DMS53 (cell line): ENCODE data around the gene POTEH.
"Not testable (repeated sequence)": the region's sequence is repeated elsewhere in the genome, so short reads cannot be mapped to it uniquely, and the experiment has no call there.

ENCODE experiments used
- DNase-seq: peaks from one replicate; lab custom pipeline; 2025; lab: John Stamatoyannopoulos, UW

POTEH gene

DNA sequence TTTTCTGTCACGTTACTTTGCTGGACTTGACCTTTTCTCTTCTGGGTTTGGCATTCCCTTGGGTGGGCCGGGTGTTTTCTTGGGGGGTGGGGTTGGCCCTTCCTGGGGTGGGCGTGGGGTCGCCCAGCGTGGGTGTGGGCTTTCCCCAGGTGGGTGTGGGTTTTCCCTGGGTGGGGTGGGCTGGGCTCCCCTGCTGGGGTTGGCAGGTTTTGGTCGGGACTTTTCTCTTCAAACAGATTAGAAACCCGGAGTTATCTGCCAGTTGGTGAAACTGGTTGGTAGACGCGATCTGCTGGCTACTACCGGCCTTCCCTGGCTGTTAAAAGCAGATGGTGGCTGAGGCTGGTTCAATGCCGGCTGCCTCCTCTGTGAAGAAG, at the start of gene POTEH:
TSS of gene POTEH (plus strand) at position 278 of the 377 bp plus-strand sequence. CDS start at position 330, 52 bp downstream.
- DNase-seq, result not testable (repeated sequence)

- DNase-seq, result not testable (repeated sequence)
These were observed 47.5 kb upstream of the POTEH start for GRCh38 chr22:15642288-15642861.

DNA sequence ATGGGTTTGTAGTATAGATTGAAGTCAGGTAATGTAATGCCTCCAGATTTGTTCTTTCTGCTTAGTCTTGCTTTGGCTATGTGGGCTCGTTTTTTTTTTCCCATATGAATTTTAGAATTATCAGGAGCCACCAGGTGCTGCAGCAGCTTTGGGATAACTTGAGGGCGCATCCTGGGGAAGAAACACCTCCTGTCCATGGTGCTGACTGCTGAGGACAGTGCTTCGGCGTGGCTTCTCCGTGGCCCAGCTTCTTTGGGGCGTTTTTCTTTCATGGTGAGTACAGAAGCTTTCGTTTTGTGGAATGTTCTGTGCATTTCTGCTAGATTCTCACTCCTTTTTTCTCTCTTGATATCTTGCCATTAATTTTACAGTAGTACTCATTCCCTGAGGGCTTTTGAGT, 37.9 kb upstream of the POTEH start:
- DNase-seq, result not testable (repeated sequence)

DNA sequence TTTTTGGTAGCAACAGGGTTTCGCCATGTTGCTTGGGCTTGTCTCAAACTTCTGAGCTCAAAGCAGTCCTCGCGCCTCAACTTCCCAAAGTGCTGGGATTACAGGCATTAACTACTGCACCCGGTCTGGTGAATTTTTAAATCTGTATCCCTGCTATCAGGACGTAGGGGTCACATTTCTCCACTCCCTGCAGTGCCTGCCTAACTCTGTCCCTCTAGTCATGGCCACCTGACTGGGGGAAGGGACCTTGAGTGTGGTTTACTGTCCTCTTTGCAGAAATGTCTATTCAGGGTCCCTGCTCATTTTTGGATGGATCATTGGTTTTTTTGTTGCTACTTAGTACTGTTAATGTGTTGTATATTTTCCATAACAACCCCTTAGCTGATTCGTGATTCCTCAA, 37.1 kb upstream of the POTEH start:
- DNase-seq, result not testable (repeated sequence)

- not testable (repeated sequence) for DNase-seq
These were observed 36.6 kb upstream of the POTEH start for GRCh38 chr22:15653241-15653640.

DNA sequence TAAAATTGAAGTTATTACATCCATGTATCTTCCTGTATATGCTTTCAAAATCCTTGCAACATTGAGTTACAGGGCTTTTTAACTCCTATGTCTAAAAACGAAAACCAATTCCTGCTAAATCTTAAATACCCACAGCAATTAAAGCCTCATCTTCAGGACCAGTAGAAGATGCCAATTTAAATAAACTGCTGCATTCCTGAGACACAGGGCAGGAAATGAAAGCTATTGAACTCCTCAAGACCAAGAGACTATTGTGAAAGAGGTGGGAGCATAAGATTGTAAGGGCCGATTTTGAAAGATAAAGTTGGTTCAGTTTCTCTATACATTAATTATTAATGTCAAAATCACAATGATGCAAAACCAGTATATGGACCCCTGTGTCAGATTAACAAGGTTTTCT, 28.7 kb upstream of the POTEH start:
- DNase-seq, result not testable (repeated sequence)

DNA sequence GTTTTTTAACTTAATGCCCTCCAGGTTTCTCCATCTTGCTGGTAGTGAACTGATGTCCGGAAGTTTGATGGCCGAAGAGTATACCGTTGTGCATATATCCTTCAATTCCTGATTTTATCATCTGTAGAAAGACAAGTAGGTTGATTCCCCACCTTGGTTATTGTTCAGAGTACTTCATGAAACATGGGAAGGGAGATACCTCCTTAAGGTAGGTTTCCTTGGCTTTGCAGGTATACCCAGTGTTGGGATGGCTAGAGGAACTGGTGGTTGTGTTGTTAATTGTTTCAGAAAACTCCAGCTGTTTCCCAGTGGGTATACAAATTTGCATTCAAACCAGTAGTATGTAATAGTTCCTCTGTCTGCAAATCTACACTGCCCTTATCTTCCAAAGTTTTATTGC, 25.1 kb upstream of the POTEH start:
- not testable (repeated sequence) for DNase-seq

DNA sequence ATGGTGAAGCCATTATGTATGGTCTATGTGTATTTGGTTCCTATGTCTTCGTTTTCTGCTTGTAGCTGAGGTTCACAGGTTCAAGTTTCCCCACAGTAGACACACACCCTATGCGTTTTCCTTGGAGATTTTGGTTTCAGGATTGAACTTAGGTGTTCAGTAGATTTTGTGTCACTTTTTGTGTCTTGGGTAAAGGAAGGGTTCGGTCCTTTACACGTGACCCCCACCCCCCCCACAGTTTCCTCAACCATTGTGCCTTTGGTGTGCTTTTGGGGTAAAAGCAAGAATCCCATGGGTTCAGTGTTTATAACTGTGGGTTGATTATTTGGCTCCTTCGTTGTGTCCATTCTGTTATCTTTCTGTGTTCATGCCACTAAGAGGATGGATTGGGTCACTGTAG, 24.3 kb upstream of the POTEH start:
- DNase-seq, result not testable (repeated sequence)

DNA sequence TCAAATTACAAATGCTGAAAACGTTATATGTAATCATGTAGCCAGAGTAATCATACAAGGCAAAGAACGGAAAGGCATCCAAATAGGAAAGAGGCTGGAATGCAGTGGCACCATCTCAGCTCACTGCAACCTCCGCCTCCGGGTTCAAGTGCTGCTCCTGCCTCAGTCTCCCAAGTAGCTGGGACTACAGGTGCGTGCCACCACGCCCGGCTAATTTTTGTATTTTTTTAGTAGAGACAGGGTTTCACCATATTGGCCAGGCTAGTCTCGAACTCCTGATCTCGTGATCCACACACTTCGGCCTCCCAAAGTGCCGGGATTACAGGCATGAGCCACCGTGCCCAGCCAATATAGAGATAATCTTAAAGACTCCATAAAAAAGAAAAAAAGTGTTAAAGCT, 20.4 kb upstream of the POTEH start:
- DNase-seq, result not testable (repeated sequence)

- not testable (repeated sequence) for DNase-seq
These were observed 10.1 kb upstream of the POTEH start for GRCh38 chr22:15679702-15680101.

GRCh38 chr22:15684115-15684514, 5.7 kb upstream of the POTEH start:
- DNase-seq, result not testable (repeated sequence)

DNA sequence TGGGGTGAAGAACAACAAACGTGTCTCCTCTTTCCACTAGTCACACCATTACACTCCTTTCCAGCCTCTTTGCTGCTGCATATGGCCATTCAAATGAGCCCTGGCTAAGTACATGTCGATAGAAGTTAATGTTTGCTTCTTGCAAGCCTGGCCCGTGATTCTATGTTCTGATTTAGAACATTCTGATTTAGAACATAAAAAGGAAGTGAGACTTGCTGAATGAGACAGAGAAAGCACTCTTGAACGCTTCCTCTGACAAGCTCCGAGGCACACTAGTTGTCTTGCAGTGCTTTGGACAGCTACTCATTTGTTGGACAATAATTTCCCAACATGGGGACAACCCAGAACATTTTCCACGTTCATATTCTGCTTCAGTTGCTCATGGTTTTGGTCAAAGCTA, 5.1 kb upstream of the POTEH start:
- not testable (repeated sequence) for DNase-seq

DNA sequence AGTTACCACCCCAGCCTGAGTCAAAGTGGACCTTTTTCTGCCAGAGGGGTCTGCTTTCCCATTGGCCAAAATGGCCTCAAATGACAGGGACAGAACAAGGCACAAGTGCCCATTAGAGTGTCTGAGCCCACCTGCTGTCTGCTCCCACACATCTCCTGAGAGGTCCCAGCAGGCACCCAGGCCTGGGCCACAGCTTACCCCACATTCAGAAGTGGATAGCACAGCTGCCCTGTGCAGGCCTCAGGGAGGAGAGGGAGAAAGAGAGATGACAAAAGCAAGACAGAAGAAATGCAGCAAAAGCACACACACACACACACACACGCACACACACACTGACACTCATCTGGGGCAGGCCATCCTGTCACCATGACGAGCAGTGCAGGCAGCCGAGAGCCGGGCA, 4.2 kb upstream of the POTEH start:
- DNase-seq, result not testable (repeated sequence)

DNA sequence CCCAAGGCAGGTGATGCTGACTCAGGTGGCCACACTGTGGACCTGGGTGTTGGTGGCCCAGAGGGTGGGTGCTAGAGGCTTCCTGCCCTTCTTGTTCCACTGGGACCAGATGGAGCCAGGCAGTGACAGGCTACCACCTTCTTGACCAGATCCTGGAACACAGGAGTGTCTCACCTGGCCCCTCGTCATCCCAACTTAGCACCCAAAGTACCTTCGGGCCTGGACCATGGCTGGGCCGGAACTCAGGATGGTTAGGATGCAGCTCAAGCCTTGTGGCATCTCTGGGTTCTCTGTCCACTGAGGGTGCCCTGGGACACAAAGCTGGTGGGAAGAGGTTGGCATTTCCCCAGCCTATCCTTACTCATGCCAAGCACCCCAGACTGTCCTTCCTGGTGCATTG, 2.7 kb upstream of the POTEH start:
- DNase-seq, result not testable (repeated sequence)

- DNase-seq, result not testable (repeated sequence)
These were observed 2.1 kb upstream of the POTEH start for GRCh38 chr22:15687676-15688075.

DNA sequence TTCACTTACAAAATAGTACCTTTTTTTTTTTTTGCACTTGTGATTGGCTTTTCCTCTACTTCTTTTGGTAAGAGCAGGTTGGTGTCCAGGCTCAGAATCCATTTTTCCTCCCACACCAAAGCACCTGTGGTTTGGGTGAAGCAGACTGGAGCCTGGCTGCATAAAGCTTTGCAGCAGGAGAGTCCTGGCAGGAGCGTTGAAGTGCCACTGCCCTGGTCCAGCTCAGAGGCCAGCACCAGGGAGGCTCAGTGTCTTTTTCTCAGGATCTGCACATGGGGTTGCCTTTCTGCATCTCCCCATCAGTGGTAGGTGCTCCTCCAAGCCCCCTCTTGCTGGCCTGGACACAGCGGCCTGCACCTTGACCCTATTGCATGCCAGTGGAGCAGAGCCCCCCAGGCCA, 1.7 kb upstream of the POTEH start:
- not testable (repeated sequence) for DNase-seq

DNA sequence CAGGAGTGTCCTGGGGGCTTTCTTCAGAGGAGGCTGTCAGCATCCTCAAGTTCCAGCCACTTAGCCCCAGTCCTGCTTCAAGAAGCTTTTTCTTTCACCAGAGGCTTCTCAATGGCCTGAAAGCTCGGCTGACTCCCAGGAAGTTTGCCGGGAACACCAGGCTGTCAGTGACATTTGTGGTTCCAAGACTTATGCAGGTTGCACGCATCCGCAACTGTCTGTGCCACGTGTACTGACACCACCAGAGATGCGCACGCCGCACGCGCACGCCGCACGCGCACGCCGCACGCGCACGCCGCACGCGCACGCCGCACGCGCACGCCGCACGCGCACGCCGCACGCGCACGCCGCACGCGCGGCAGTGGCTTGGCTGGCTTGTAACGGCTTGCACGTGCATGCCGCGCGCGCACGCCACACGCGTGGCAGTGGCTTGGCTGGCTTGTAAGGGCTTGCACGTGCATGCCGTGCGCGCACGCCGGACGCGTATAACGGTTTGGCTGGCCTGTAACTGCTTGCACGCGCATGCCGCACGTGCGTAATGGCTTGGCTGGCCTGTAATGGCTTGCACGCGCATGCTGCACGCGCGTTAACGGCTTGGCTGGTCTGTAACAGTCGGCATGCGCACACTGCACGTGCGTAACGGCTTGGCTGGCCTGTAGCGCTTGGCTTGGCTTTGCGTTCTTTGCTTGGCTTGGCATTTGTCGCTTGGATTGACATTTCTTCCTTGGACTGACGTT, 646 bp upstream of the POTEH start:
- not testable (repeated sequence) for DNase-seq

- not testable (repeated sequence) for DNase-seq
These were observed 23.8 kb downstream of the POTEH start for GRCh38 chr22:15713600-15713999.

DNA sequence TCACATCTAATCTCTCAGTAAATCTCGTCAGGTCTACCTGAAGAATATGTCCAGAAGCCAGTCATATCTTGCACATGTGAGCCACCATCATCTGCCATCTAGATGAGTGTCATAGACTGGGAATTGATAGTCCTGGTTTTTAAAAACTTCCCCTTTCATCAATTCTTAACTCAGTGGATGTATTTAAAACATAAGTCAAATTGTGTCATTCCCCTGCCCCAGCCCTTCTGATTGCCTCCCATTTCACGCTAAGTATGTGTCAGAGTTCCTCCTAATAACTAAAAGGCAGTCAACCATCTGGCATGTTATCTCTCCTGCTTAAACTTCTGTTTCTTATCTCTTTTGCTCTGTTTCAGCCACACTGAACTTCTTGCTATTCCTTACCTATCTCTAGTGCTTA, 24.3 kb downstream of the POTEH start:
- not testable (repeated sequence) for DNase-seq

DNA sequence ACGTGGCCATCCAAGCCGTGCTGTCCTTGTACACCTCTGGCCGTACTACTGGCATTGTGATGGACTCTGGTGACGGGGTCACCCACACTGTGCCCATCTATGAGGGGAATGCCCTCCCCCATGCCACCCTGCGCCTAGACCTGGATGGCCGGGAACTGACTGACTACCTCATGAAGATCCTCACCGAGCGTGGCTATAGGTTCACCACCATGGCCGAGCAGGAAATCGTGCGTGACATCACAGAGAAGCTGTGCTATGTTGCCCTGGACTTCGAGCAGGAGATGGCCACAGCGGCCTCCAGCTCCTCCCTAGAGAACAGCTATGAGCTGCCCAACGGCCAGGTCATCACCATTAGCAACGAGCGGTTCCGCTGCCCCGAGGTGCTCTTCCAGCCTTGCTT, 32.1 kb downstream of the POTEH start:
- not testable (repeated sequence) for DNase-seq

- not testable (repeated sequence) for DNase-seq
These were observed 39.5 kb downstream of the POTEH start for GRCh38 chr22:15729209-15729917.

- not testable (repeated sequence) for DNase-seq
These were observed 41.2 kb downstream of the POTEH start for GRCh38 chr22:15731023-15731422.

DNA sequence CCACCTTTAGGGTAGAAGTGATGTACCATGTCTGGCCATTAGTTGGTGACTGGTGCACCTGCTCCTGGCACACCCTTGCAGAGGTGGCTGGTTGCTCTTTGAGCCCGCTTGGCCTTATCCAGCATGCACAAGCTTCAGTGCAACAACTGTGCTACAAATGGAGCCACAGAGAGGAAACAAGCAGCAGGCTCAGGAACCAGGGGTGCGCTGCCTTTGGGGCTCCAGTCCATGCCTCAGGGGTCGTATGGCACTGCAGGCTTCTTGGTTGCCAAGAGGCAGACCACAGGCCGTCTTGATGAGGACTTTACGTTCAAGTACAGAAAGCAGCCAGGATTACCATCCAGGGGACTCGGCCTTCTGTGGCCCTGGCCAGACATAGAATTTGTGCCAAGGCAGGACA, 44.6 kb downstream of the POTEH start:
- not testable (repeated sequence) for DNase-seq
